ENCODE results near the gene EYA2. TPM values are rescaled to one million over a fixed set of nuclear protein-coding genes. Genes with fewer than 3 reads are reported as not detected.
A peak's percentile ranks its signal among the peaks of the same experiment; 100 is the strongest.
"Not testable (repeated sequence)": the region's sequence is repeated elsewhere in the genome, so short reads cannot be mapped to it uniquely, and the experiment has no call there.

The EYA2 gene
- polyA plus RNA-seq, 10 donors = 1.3 to 7.0 (median 2.5) TPM

DNA sequence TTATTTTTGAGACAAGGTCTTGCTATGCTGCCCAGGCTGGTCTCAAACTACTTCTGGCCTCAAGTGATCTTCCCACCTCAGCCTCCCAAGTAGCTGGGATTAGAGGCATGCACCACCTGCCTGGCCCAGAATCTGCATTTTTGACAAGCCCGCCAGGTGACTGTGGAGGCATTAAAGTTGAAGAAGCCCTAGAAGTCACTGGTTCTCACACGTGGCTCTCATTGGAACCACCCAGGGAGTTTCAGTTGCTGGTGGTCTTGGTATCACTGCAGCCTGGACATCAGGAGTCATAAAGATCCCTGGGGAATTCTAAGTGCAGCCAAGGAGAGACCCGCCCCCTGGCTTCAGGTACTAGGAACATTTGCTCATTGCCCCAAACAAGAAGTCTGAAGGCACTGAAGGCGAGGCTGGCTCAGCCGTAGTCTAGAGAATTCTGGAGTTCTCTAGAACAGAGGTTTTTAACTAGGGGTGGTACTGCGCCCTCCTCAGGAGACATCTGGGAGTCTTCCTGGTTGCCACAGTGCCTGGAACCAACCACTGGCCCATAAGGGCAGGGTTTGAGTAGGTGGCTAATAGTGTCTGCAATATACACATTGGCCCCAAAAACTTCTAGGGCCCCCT, 279.1 kb downstream of the EYA2 start:
- no peak for DNase-seq

DNA sequence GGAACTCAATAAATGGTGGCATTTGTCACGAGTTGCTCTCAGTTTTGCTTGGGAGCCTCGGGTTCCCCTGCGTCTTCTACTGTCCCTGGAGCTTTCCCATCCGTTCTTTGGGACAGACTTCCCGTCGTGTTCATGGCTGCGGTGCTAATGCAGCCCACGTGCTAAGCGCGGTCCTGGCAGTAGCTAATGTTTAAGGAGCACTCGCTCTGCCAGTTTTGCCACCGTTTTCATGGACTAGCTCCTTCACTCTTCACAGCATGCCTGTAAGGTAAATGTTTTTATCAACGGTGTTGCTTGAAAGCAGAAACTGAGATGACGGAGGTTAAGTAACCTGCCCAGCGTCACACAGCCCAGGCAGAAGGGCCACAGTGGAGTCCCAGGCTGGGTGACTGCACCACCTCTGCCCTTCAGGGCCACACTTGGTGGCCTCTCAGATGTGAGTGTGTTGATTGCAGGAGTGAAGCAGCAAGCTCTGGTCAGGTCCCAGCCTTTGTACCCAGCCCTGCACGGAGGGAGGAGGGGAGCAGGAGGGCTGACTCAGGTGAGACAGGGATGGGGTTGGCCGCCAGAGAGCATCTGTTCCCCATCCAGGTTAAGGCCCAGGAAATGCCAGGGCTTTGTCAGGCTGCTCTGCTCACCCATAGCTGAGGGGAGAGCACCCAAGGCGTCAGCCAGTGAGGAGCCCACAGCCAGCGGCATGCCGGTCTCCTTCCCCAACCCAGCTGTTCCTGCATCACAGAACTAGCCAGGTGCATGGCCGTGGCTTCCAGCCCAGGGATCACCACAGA, 280.0 kb downstream of the EYA2 start:
- DNase-seq = no peak

DNA sequence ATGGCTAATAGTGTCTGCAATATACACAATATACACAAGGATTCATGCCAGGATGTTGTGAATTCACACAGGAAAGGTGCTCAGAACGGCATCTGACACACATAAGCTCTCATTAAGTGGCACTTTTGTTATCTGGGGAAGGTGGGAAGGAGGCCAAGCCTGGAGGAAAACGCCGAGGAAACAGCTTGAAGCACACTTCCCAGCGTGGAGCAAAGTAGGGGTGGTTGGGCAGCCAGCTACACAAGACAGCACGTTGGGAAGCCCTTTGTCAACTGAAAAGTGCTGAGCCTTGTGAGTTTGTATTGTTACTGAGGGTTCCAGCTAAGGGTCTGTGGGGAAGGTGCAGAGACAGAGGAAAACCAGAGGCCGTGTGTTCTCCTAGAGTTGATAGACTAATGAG, 280.9 kb downstream of the EYA2 start:
- peak in 1 of 3 donors; percentile 24 for DNase-seq

DNA sequence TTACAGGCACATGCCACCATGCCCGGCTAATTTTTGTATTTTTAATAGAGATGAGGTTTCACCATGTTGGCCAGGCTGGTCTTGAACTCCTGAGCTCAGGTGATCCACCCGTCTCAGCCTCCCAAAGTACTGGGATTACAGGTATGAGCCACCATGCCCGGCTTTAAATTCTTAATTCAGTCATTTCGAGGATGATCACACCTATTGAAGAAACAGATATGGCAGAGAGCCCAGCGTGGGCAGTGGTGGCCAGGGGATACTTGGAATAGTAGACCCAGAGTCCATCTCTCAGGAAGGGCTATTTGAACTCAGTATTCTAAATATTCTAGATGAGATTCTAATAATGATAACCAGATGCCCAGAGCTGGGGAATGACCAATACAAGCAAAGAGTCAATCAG, 281.6 kb downstream of the EYA2 start:
- not testable (repeated sequence) for DNase-seq

DNA sequence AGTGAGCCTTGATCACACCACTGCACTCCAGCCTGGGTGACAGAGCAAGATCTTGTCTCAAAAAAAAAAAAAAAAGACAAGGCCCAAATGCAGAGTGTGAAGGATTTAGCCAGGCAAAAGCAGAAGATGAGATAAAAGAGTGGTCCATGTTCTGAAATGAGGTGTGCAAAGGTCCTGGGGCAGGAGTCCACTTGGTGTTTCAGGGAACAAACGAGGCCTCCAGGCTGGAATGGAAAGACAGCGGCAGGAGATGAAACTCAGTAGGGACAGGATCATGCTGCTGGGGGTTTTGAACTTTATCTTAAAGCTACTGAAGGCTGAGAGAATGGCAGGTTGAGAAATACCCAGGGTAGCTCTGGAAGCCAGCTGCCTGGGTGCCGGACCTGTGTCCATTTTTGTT, 283.6 kb downstream of the EYA2 start:
- DNase-seq = no peak

DNA sequence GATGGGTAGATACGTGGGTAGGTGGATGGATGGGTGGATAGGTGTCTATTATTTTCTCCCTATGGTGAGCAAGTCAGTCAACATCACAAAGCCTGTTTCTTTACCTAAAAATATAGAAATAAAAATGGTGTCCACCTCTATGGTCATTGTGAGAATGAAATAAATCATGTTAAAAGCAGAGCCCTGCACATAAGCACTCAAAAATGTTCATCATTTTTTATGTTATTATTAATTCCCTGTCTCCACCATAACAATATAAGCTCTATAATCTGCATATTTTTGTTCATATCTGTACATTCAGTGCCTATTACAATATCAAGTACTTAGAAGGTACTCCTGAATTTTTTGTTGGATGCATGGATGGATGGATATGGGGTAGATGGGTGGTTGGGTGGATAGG, 284.2 kb downstream of the EYA2 start:
- DNase-seq = no peak

DNA sequence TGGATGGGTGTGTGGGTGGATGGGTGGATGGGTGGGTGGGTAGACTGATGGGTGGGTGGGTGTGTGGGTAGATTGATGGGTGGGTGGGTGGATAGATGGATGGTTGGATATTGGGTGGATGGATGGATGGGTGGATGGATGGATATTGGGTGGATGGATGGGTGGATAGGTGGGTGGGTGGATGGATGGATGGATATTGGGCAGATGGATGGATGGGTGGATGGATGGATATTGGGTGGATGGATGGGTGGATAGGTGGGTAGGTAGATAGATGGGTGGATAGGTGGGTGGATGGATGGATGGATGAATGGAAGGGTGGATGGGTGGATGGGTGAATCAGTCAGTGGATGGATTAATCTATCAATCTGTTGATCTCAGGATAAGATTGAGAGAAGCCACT, 284.6 kb downstream of the EYA2 start:
- DNase-seq = no peak

- peak in 2 of 3 donors; percentile 37 to 58 for DNase-seq
Observed at GRCh38 chr20:47181056-47181862, 286.6 kb downstream of the EYA2 start.

DNA sequence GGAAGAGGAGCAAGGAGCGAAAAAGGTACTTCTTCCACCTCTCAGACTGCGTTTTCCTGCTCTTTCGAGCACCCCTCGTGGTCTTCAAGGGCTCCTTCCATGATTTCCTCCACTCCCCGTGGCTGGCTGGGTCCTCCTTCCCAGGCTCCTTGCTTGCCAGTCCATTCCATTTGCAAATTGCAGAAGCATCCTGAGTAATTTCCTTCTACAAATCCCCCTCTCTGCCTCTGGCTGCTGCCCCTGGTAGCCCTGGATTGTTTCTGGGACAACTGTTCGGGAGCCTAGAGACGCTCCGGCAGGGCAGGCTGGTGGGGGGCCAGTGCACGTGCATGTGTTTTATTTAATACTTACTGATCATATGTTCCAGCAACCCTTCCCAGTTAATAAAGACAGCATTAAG, 288.7 kb downstream of the EYA2 start:
- peak in 1 of 3 donors; percentile 56 for DNase-seq

- DNase-seq = no peak
Observed at GRCh38 chr20:47187450-47188195, 293.0 kb downstream of the EYA2 start.

- no peak for DNase-seq
Observed at GRCh38 chr20:47188540-47188939, 293.9 kb downstream of the EYA2 start.

GRCh38 chr20:47189060-47189459, 294.4 kb downstream of the EYA2 start:
- no peak for DNase-seq

DNA sequence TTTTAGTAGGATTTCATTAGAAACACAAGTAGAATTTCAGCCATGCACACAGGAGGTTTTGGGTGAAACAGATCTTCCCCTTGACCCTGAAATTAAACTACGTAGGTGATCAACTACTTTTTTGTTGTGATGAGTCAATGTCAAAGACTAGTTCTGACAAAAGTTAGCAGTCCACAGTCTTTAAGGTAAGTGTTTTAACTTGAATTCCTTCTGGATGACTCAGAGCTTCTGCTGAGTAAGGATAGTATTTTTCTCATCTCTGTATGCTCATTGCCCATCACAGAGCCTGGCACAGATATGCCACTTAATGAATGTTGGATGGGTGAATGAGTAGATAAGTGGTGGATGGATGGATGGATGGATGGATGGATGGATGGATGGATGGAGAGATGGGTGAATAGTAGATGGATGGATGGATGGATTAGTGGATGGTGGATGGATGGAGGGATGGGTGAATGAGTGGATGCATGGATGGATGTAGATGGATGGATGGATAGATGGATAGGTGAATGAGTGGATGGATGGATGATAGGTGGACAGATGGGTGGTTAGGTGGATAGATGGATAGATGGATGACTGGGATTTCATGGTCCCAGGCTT, 296.5 kb downstream of the EYA2 start:
- DNase-seq = no peak

GRCh38 chr20:47191956-47192355, 297.3 kb downstream of the EYA2 start:
- DNase-seq = no peak

DNA sequence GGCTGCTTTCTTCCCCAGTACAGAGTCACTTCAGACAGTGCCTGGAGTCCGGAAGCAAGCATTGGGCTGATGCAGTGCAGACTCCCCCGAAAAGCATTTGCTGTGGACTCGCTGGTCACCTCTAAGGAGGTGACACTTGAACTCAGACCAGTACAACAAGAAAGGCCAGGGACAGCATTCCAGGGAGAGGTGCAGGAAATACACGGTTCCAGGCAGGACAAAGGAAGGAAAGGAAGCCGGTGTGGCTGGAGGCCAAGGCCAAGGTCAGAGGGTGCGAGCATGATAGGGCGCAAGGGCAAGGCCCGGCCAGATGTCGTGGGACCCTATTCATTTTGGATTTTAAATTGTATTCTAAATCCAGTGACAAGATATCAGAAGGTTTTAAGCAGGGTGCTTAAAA, 300.9 kb downstream of the EYA2 start:
- no peak for DNase-seq

- DNase-seq = peak; percentile 24 to 69 (median 65)
Observed at GRCh38 chr20:47196091-47197081, 301.7 kb downstream of the EYA2 start.

- no peak for DNase-seq
Observed at GRCh38 chr20:47198254-47198671, 303.6 kb downstream of the EYA2 start.

- no peak for DNase-seq
Observed at GRCh38 chr20:47198996-47199552, 304.4 kb downstream of the EYA2 start.

DNA sequence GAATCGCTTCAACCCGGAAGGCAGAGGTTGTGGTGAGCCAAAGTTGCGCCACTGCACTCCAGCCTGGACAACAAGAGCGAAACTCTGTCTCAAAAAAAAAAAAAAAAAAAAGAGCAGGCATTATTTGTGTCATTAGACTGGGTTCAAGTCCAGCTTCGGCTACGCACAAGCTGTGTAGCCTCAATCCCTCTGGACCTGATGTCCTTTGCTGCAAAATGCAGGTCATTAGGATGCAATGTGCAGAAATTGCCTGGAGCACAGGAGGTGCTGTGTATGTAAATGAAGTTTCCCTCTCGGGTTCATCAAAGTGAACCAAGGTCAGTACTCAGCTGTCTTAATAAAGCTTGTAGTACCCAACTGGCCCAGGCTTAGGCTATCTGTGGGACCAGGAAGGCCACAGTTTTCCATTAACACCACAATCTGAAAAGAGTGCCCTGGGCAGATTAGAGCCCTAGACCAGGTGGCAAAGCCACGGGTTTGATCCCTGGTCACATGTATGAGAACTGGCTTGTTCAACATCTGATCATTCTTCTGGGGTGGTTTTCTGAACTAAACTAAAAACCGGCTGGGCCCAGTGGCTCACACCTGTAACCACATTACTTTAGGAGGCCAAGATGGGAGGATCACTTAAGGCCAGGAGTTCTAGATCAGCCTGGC, 306.6 kb downstream of the EYA2 start:
- no peak for DNase-seq
